Activated T-cell treated with anti-CD3 and anti-CD28 coated beads, Interleukin-2, amount 50 U/mL, for 24 hours (primary cell): Measurements from ENCODE around the gene LIAS.
"Not testable (repeated sequence)": the region's sequence is repeated elsewhere in the genome, so short reads cannot be mapped to it uniquely, and the experiment has no call there.

ENCODE experiments used
- DNase-seq: peaks from one replicate; pipeline ENCODE4 v3.0.0-alpha.2; 2020
- H3K27ac Mint-ChIP-seq: 2 replicates; pipeline ENCODE4 v1.8.0; 2020; ENCODE audit warnings: mild to moderate bottlenecking, mixed read lengths
- H3K27me3 Mint-ChIP-seq: 2 replicates; pipeline ENCODE4 v1.8.0; 2020; ENCODE audit warnings: mixed read lengths
- H3K36me3 Mint-ChIP-seq: 2 replicates; pipeline ENCODE4 v1.8.0; 2020; ENCODE audit warnings: low read depth, mixed read lengths
- H3K4me1 Mint-ChIP-seq: 2 replicates; pipeline ENCODE4 v1.8.0; 2020; ENCODE audit warnings: low read depth, mixed read lengths
- H3K4me3 Mint-ChIP-seq: 2 replicates; pipeline ENCODE4 v1.8.0; 2020; ENCODE audit warnings: mild to moderate bottlenecking, moderate library complexity, mixed read lengths
- H3K9me3 Mint-ChIP-seq: 2 replicates; pipeline ENCODE4 v1.8.0; 2020; ENCODE audit warnings: mixed read lengths

LIAS gene

DNA sequence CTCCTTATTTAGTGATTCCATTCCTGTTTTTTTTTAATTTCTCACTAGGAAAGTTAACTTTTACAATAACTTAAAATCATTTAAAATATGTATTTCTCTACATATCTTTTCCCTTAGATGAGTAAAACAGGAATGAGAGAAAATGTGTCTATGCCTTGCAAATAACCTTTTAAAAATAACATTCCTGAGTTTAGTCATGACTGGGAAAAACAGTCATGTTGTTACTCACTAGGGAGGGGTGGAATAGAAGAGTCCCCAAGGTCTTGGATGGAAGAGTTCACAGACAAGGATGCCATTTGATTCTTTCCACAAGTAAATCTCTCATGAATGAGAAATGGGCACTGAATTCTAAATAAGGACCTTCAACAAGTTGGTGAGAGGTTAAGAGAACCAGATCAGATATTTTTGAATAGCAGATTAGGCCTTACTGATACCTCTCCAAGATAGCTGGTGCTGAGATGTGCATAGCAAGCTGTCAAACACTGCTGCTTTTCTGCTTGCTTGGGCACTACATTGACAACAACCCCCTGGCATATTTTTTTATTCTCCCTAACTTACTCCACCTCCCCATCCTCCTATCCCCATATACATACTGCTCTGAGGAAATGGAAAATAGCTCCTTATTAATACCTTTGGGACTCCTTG, 43.3 kb downstream of the LIAS start:
- no peaks in the 10 kb centered on the region for H3K4me1 Mint-ChIP-seq
- H3K9me3 Mint-ChIP-seq: no peaks in the 10 kb centered on the region
- H3K27me3 Mint-ChIP-seq: no peaks in the 10 kb centered on the region
- no peak overlapping the region for H3K27ac Mint-ChIP-seq
- DNase-seq: no peak
- H3K4me3 Mint-ChIP-seq: no peak overlapping the region
- peaks cover 71% of the 10 kb centered on the region for H3K36me3 Mint-ChIP-seq

DNA sequence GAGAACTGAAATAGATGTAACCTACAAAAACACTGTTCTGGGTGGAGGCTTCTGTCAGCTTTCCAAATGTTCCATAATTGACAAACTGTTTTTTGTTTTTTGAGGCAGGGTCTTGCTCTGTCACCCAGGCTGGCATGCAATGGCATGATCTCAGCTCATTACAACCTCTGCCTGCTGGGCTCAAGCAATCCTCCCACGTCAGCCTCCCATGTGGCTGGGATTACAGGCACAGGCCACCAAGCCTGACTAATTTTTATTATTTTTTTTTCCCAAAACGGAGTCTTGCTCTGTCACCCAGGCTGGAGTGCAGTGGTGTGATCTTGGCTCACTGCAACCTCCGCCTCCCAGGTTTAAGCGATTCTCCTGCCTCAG, 43.8 kb downstream of the LIAS start:
- H3K27ac Mint-ChIP-seq: not testable (repeated sequence)

DNA sequence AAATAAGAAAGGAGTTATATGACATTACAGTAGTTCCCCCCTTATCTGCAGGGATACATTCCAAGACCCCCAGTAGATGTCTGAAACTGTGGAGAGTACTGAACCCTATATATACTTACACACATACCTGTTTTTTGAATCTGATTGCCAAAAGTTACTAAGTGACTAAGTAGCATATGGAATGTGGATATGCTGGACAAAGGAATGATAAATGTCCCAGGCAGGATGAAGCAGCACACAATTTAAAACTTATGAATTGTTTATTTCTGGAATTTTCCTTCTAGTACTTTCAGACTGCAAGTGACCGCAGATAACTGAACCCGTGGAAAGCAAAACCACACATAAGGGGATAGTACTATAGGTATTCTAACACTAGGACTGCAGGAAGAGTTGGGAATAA, 45.7 kb downstream of the LIAS start:
- Mint-ChIP-seq H3K36me3 (peaks cover 81% of the 10 kb centered on the region), H3K27ac (no peak overlapping the region), H3K27me3 (no peaks in the 10 kb centered on the region), H3K4me3 (no peak overlapping the region), H3K4me1 (no peaks in the 10 kb centered on the region), H3K9me3 (no peaks in the 10 kb centered on the region)
- no peak for DNase-seq

More for the DNA sequence above, 43.8 kb downstream of the LIAS start:
- H3K4me1 Mint-ChIP-seq, H3K27me3 Mint-ChIP-seq, H3K9me3 Mint-ChIP-seq, H3K4me3 Mint-ChIP-seq, DNase-seq: not testable (repeated sequence)
- peaks cover 75% of the 10 kb centered on the region for H3K36me3 Mint-ChIP-seq

DNA sequence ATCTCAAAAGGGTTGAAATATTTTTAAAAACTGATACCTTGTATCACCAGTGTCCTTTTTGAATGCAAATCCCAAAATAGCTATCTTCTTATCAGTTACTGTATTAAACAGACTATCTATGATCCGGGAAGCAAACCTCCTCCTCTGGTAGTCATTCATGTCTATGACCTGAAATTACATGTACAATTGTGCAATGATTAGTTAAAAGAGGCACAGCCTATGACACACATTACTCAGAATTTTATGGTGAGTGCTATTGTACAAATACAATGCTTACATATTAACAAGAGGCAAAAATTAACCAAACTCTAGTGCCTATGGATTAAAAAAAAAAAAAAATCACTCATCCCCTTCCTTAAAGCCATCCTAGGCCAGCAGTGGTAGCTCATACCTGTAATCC, 46.7 kb downstream of the LIAS start:
- DNase-seq: no peak
- H3K4me3 Mint-ChIP-seq: no peak overlapping the region
- H3K27ac Mint-ChIP-seq: no peak overlapping the region
- no peaks in the 10 kb centered on the region for H3K27me3 Mint-ChIP-seq
- no peaks in the 10 kb centered on the region for H3K9me3 Mint-ChIP-seq
- peaks cover 86% of the 10 kb centered on the region for H3K36me3 Mint-ChIP-seq
- H3K4me1 Mint-ChIP-seq: no peaks in the 10 kb centered on the region

DNA sequence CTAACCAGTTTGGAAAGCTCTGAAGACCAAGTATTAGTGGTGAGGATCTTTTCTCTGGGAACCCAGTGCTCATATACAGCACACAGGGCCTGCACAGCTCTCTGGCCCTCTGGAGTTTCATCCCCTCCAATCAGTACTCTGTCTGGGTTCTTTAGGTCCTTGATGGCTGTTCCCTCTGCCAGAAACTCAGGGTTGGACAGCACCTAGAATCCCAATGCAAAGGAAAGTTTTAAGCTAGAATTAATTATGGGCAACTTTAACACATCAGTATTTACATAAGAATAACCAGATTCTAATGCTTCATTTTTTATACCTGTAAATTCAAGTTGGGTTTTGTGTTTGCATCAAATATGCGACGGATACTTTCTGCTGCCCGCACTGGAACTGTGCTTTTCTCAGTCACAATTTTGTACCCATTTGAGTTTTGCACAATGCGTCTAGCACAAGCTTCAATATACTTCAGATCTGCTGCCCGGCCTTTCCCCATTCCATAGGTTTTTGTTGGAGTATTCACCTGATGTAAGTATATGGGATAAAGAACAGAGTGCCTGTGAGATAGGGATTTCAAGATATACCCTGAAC, 51.6 kb downstream of the LIAS start:
- no peaks in the 10 kb centered on the region for H3K9me3 Mint-ChIP-seq
- peaks cover 2% of the 10 kb centered on the region for H3K4me1 Mint-ChIP-seq
- no peak overlapping the region for H3K4me3 Mint-ChIP-seq
- H3K27ac Mint-ChIP-seq: no peak overlapping the region
- DNase-seq: no peak
- H3K27me3 Mint-ChIP-seq: no peaks in the 10 kb centered on the region
- H3K36me3 Mint-ChIP-seq: peaks cover 72% of the 10 kb centered on the region

DNA sequence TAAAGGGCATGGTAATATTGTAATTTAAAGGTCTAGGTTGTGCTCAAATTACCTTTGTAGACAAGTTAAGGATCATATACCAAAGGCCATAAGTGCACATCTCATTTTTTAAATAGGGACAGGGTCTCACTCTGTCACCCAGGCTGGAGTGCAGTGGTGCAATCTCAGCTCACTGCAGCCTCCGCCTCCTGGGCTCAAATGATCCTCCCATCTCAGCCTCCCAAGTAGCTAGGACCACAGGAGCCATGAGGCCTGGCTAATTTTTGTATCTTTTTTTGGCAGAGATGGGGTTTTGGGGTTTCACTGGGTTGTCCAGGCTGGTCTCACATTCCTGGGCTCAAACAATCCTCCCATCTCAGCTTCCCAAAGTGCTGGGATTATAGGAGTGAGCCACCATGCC, 55.4 kb downstream of the LIAS start:
- not testable (repeated sequence) for H3K9me3 Mint-ChIP-seq, H3K4me3 Mint-ChIP-seq, H3K27me3 Mint-ChIP-seq, DNase-seq, H3K4me1 Mint-ChIP-seq, H3K27ac Mint-ChIP-seq
- H3K36me3 Mint-ChIP-seq: peaks cover 54% of the 10 kb centered on the region

DNA sequence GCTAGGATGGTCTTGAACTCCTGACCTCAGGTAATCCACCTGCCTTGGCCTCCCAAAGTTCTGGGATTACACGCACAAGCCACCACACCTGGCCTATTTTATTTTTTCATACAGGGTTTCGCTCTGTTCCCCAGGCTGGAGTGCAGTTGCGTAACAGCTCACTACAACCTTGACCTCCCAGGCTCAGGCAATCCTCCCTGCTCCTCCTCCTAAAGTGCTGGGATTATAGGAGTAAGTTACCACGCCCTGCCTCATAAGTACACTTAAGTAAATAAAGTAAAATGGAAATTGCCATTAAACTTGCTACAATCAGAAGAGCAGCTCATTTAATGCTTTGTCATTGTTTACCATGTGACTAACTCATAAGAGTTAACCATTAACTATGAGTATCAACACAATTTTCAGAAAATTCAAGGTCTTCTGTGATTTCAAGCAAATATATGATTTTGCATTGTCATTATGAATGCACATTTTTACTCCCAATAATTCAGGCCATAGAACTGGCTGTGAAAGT, 56.1 kb downstream of the LIAS start:
- Mint-ChIP-seq H3K4me3 (no peak overlapping the region), H3K27me3 (no peaks in the 10 kb centered on the region), H3K4me1 (peaks cover 2% of the 10 kb centered on the region), H3K27ac (no peak overlapping the region), H3K9me3 (no peaks in the 10 kb centered on the region), H3K36me3 (peaks cover 49% of the 10 kb centered on the region)
- no peak for DNase-seq

DNA sequence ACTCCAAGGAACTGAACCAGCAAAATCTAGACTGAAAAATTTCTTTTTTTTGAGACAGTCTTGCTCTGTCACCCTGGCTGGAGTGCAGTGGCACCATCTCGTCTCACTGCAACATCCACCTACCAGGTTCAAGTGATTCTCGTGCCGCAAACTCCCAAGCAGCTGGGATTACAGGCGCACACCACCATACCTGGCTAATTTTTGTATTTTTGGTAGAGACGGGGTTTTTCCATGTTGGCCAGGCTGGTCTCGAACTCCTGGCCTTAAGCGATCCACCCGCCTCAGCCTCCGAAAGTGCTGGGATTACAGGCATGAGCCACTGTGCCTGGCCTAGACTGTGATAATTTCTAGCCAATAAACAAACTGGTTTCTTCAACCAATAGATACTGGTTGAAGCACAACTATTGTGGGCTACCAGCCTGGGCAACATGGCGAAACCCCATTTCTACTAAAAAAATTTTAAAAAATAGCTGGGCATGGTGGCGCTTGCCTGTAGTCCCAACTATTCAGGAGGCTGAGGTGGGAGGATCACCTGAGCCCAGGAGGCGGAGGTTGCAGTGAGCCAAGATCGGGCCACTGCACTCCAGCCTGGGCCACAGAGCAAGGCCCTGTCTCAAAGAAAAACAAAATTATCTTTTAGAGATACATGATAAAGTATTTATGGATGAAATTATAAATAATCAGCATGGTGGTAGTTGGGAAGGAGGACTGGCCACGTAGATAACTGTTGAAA, 57.0 kb downstream of the LIAS start:
- H3K36me3 Mint-ChIP-seq: peaks cover 45% of the 10 kb centered on the region
- H3K27me3 Mint-ChIP-seq, DNase-seq, H3K4me1 Mint-ChIP-seq, H3K4me3 Mint-ChIP-seq, H3K27ac Mint-ChIP-seq, H3K9me3 Mint-ChIP-seq: not testable (repeated sequence)

DNA sequence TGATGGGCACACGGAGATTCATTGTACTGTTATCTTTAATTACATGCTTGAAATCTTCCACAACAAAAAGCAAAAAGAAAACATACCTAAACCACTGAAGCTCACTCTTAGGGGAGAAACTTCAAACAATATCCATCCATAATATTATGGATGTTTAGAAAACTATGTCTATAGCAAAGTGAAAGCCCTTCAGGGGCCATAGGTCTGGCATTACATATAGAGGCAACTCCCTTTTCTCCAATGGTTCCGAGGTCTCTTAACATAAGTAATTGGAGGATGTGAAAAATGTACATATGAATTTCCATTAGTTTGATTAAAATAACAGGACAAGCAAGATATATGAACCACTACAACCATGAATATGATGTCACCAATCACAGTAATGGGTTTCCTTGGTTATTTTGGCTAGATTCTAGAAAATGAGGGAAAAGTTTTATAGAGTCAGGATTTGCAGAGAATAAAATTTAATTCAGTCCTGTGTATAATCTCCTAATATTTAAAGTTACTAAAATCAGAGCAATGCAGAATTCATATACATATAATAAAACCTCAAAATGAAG, 57.6 kb downstream of the LIAS start:
- Mint-ChIP-seq H3K27ac (no peak overlapping the region), H3K9me3 (no peaks in the 10 kb centered on the region), H3K4me1 (peaks cover 2% of the 10 kb centered on the region), H3K4me3 (no peak overlapping the region), H3K27me3 (no peaks in the 10 kb centered on the region), H3K36me3 (peaks cover 46% of the 10 kb centered on the region)
- DNase-seq: no peak

DNA sequence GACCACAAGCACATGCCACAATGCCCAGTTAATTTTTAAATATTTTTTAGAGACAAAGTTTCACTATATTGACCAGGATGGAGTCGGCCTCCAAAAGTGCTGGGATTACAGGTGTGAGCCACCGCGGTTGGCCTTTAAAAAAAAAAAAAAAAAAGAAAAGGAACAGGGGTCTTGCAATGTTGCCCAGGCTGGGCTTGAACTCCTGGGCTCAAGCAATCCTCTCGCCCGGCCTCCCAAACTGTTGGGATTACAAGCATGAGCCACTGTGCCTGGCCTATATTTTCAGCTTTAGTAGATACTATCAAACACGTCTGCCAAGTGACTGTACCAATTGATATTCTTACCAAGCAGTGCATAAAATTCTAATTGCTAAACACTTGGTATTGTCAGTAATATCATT, 59.6 kb downstream of the LIAS start:
- peaks cover 30% of the 10 kb centered on the region for H3K36me3 Mint-ChIP-seq
- H3K27ac Mint-ChIP-seq: no peak overlapping the region
- no peak overlapping the region for H3K4me3 Mint-ChIP-seq
- no peaks in the 10 kb centered on the region for H3K27me3 Mint-ChIP-seq
- no peaks in the 10 kb centered on the region for H3K9me3 Mint-ChIP-seq
- no peak for DNase-seq
- H3K4me1 Mint-ChIP-seq: peaks cover 2% of the 10 kb centered on the region

DNA sequence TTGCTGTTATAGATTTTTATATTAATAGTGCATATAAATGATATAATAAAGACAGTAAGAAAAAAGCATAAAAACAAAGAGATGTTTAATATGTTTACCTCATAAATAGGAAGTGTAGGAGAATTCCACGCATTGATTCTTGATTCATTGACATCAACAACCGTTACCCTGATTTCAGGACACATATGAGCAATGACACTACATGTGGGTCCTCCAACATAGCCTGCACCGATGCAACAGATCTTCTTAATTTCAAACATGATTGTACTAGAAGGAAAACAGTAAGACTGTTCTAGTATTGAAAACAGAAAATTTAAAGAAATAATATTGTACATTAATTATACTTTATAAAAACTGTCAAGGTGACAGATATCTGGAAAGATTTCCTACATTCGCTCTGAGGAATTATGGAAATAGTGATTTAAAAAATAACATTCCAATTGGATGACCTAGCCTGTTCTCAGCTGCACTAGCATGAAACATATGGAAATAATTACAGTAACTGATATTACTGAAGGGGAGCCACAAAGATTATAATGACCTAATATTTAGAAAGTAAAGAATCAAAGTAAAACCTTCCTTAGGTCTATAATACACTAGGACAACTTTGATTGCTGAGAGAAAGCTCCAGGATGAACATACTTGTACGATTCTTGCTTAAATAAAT, 62.5 kb downstream of the LIAS start:
- Mint-ChIP-seq H3K9me3 (no peaks in the 10 kb centered on the region), H3K4me3 (no peak overlapping the region), H3K27me3 (no peaks in the 10 kb centered on the region), H3K27ac (no peak overlapping the region), H3K4me1 (peaks cover 8% of the 10 kb centered on the region), H3K36me3 (peaks cover 19% of the 10 kb centered on the region)
- DNase-seq: no peak

DNA sequence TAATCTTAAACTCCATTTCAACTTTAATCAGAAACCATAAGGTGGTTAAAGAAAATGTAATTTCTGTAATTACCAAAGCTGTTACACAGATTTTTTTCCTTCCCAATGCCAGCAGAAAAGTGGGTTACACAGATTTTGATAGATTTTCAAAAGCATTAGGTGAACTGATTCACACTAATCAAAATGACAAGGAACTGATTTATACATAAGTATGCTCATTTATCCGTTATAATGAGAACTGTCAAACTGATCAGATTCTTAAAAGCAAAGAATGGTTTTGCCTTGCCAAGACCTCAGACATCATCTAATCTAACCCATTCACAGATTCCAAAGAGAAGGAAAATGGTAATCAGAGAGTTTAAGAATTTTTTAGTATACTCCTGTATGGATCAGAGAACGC, 63.2 kb downstream of the LIAS start:
- peaks cover 10% of the 10 kb centered on the region for H3K4me1 Mint-ChIP-seq
- no peak overlapping the region for H3K4me3 Mint-ChIP-seq
- no peaks in the 10 kb centered on the region for H3K27me3 Mint-ChIP-seq
- no peaks in the 10 kb centered on the region for H3K9me3 Mint-ChIP-seq
- H3K36me3 Mint-ChIP-seq: peaks cover 21% of the 10 kb centered on the region
- no peak for DNase-seq
- H3K27ac Mint-ChIP-seq: no peak overlapping the region

DNA sequence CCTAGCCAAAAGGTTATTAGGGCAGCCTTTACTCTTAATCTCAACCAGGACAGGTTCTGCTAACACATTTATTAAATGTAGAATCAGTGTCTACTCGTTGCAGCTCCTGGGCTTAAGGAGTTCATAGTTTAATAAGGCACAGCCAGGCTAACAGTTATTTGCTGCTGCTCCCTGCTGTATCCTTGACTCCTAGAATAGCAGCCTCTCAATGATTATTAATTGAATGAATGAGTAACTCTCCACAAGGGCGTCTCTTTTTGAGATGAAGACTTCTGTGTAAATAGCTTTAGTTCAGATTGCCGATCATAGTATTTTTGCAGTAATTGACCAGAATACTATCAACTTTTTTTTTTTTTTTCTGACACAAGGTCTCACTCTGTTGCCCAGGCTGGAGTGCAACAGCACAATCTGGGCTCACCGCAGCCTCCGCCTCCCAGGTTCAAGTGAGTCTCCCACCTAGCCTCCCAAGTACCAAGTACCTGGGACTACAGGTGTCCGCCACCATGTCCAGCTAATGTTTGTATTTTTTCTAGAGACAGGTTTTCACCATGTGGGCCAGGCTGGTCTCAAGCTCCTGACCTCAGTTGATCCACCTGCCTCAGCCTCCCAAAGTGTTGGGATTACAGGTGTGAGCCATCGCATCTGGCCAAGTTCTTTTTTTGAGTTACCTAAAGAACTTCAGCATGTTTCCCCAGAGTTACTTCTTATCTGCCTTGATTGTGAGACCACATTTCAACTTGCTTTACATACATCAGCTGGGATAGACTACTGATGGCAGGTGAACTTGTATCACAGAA, 65.5 kb downstream of the LIAS start:
- Mint-ChIP-seq H3K27me3 (no peaks in the 10 kb centered on the region), H3K27ac (no peak overlapping the region), H3K4me1 (peaks cover 18% of the 10 kb centered on the region), H3K36me3 (peaks cover 17% of the 10 kb centered on the region), H3K4me3 (no peak overlapping the region), H3K9me3 (no peaks in the 10 kb centered on the region)
- DNase-seq: no peak
